H9 (cell line): Measurements from ENCODE around the gene PSMB7. TPM values are rescaled to one million over a fixed set of nuclear protein-coding genes. Genes with fewer than 3 reads are reported as not detected.

Experiments
- DNase-seq: peaks from one replicate; pipeline ENCODE4 v3.0.0-alpha.2; 2017
- H2AFZ ChIP-seq: one replicate; pipeline ENCODE4 v1.6.1; 2013; ENCODE audit warnings: mild to moderate bottlenecking, low read length, control low read depth, moderate library complexity
- H2AK5ac ChIP-seq: 2 replicates; pipeline ENCODE4 v1.6.1; 2013; ENCODE audit warnings: low read length, control low read depth, mixed read lengths; ENCODE audit not compliant: insufficient read length
- H2BK120ac ChIP-seq: one replicate; pipeline ENCODE4 v1.6.1; 2013; ENCODE audit warnings: low read depth, mild to moderate bottlenecking, low read length, control low read depth, inconsistent platforms; ENCODE audit not compliant: poor library complexity, severe bottlenecking
- H2BK12ac ChIP-seq: 2 replicates; pipeline ENCODE4 v1.6.1; 2013; ENCODE audit warnings: low read length, control low read depth, mixed read lengths, low read depth; ENCODE audit not compliant: insufficient read length
- H2BK15ac ChIP-seq: 2 replicates; pipeline ENCODE4 v1.6.1; 2013; ENCODE audit warnings: low read depth, low read length, control low read depth
- H2BK20ac ChIP-seq: one replicate; pipeline ENCODE4 v1.6.1; 2013; ENCODE audit warnings: low read depth, mild to moderate bottlenecking, low read length, control low read depth, inconsistent platforms; ENCODE audit not compliant: poor library complexity, severe bottlenecking
- H2BK5ac ChIP-seq: 2 replicates; pipeline ENCODE4 v1.6.1; 2013; ENCODE audit warnings: low read length, control low read depth, mixed read lengths; ENCODE audit not compliant: insufficient read length
- H3K14ac ChIP-seq: 2 replicates; pipeline ENCODE4 v1.6.1; 2013; ENCODE audit warnings: low read length, control low read depth; ENCODE audit not compliant: insufficient read depth
- H3K18ac ChIP-seq: 2 replicates; pipeline ENCODE4 v1.6.1; 2013; ENCODE audit warnings: low read depth, mild to moderate bottlenecking, mixed read lengths, low read length, control low read depth; ENCODE audit not compliant: insufficient read length
- H3K23ac ChIP-seq: 2 replicates; pipeline ENCODE4 v1.6.1; 2013; ENCODE audit warnings: low read length, control low read depth, mixed read lengths, low read depth; ENCODE audit not compliant: insufficient read length
- H3K23me2 ChIP-seq: 2 replicates; pipeline ENCODE4 v1.6.1; 2013; ENCODE audit warnings: low read depth, mild to moderate bottlenecking, mixed read lengths, low read length, control low read depth; ENCODE audit not compliant: insufficient read length, poor library complexity, severe bottlenecking
- H3K27ac ChIP-seq: 2 replicates; pipeline ENCODE4 v1.5.1; 2013; ENCODE audit warnings: low read length, control low read depth, mixed read lengths, low read depth; ENCODE audit not compliant: insufficient read length
- H3K27me3 ChIP-seq: 2 replicates; pipeline ENCODE4 v1.6.1; 2013; ENCODE audit warnings: low read length, control low read depth, inconsistent platforms; ENCODE audit not compliant: insufficient read depth
- H3K4ac ChIP-seq: 2 replicates; pipeline ENCODE4 v1.6.1; 2013; ENCODE audit warnings: low read depth, mild to moderate bottlenecking, control low read depth, inconsistent platforms, low read length, moderate library complexity
- H3K4me1 ChIP-seq: 2 replicates; pipeline ENCODE4 v1.6.1; 2013; ENCODE audit warnings: low read length, control low read depth, inconsistent platforms; ENCODE audit not compliant: insufficient read depth
- H3K4me2 ChIP-seq: 2 replicates; pipeline ENCODE4 v1.6.1; 2013; ENCODE audit warnings: low read length, control low read depth, mixed read lengths; ENCODE audit not compliant: insufficient read length, insufficient read depth
- H3K56ac ChIP-seq: 2 replicates; pipeline ENCODE4 v1.6.1; 2013; ENCODE audit warnings: low read depth, mild to moderate bottlenecking, mixed read lengths, low read length, control low read depth; ENCODE audit not compliant: insufficient read length
- H3K79me1 ChIP-seq: 2 replicates; pipeline ENCODE4 v1.6.1; 2013; ENCODE audit warnings: low read depth, mild to moderate bottlenecking, moderate library complexity, low read length, control low read depth, inconsistent platforms; ENCODE audit not compliant: insufficient read depth, poor library complexity, severe bottlenecking
- H3K79me2 ChIP-seq: 2 replicates; pipeline ENCODE4 v1.6.1; 2013; ENCODE audit warnings: low read length, control low read depth, inconsistent platforms; ENCODE audit not compliant: insufficient read depth
- H3K9ac ChIP-seq: 2 replicates; pipeline ENCODE4 v1.6.1; 2013; ENCODE audit warnings: low read length, control low read depth, mixed read lengths; ENCODE audit not compliant: insufficient read length; ENCODE audit errors: extremely low read depth
- H3K9me3 ChIP-seq: one replicate; pipeline ENCODE4 v1.6.1; 2013; ENCODE audit warnings: low read depth, low read length, inconsistent platforms; ENCODE audit not compliant: control insufficient read depth
- H3T11ph ChIP-seq: one replicate; pipeline ENCODE4 v1.6.1; 2013; ENCODE audit warnings: mild to moderate bottlenecking, low read length, control low read depth, inconsistent platforms
- H4K20me1 ChIP-seq: one replicate; pipeline ENCODE4 v1.6.1; 2013; ENCODE audit not compliant: control insufficient read depth, insufficient read length, insufficient read depth
- H4K5ac ChIP-seq: 2 replicates; pipeline ENCODE4 v1.6.1; 2013; ENCODE audit warnings: low read depth, mild to moderate bottlenecking, mixed read lengths, low read length, control low read depth; ENCODE audit not compliant: insufficient read length
- H4K8ac ChIP-seq: replicated peaks from 2 replicates; pipeline ENCODE4 v1.6.1; 2013; ENCODE audit warnings: low read length, control low read depth, mixed read lengths, low read depth; ENCODE audit not compliant: insufficient read length
- H4K91ac ChIP-seq: 2 replicates; pipeline ENCODE4 v1.6.1; 2013; ENCODE audit warnings: low read depth, mild to moderate bottlenecking, moderate library complexity, mixed read lengths, low read length, control low read depth; ENCODE audit not compliant: insufficient read length
- H3K27ac Mint-ChIP-seq, 3 experiments: 2 replicates in 2 of 3; 3 replicates in 1 of 3; pipeline ENCODE4 v1.8.0; 2020 to 2021; ENCODE audit warnings: mixed read lengths in 3 of 3, mild to moderate bottlenecking in 1 of 3, moderate library complexity in 1 of 3
- H3K27me3 Mint-ChIP-seq: 2 replicates; pipeline ENCODE4 v1.8.0; 2021; ENCODE audit warnings: low read depth, mild to moderate bottlenecking, moderate library complexity, mixed read lengths
- H3K36me3 Mint-ChIP-seq, 3 experiments: 2 replicates in 2 of 3; 3 replicates in 1 of 3; pipeline ENCODE4 v1.8.0; 2020 to 2021; ENCODE audit warnings: low read depth in 3 of 3, mixed read lengths in 3 of 3; ENCODE audit not compliant: insufficient read depth in 1 of 3
- H3K4me1 Mint-ChIP-seq, 2 experiments: 2 replicates each; pipeline ENCODE4 v1.8.0; 2020; ENCODE audit warnings: mixed read lengths in 2 of 2
- H3K4me3 Mint-ChIP-seq, 2 experiments: 2 replicates in 1 of 2; 3 replicates in 1 of 2; pipeline ENCODE4 v1.8.0; 2020 to 2021; ENCODE audit warnings: mild to moderate bottlenecking in 2 of 2, mixed read lengths in 2 of 2, moderate library complexity in 1 of 2
- H3K9me3 Mint-ChIP-seq, 2 experiments: 2 replicates in 1 of 2; 3 replicates in 1 of 2; pipeline ENCODE4 v1.8.0; 2020; ENCODE audit warnings: mild to moderate bottlenecking in 2 of 2, mixed read lengths in 2 of 2, moderate library complexity in 1 of 2
- CTCF ChIP-seq: fragments of 200-600 bp; sonication (generic); conservative IDR thresholded peaks from 3 replicates; pipeline ENCODE4 v1.8.0; 2021; ENCODE audit warnings: antibody characterized with exemption, mild to moderate bottlenecking
- WGBS: extraction: QIAGEN DNeasy Blood & Tissue Kit; methylation state at CpG from one replicate; pipeline ENCODE4 v1.1.7; 2013; ENCODE audit warnings: missing lambda C conversion rate, low lambda C conversion rate, mixed read lengths; ENCODE audit not compliant: insufficient read length; ENCODE audit errors: extremely low coverage; 5-methylcytosine and 5-hydroxymethylcytosine counted together
- total RNA-seq: library from RNA; stranded (reverse); gene quantifications from 2 replicates; pipeline ENCODE4 v1.2.1, GENCODE V29; 2021

PSMB7 gene
- total RNA-seq, 1 experiment from 2014 or later, result 209 TPM

GRCh38 chr9:124333203-124333579, 82.1 kb downstream of the PSMB7 start:
- H2BK120ac ChIP-seq, result no peak overlapping the region
- H3K4me3 Mint-ChIP-seq, result no peak overlapping the region
- no peaks in the 10 kb centered on the region for H4K20me1 ChIP-seq

More at GRCh38 chr9:124333203-124333579, 82.1 kb downstream of the PSMB7 start:
- H3K56ac ChIP-seq, result no peak overlapping the region
- H3K4me2 ChIP-seq, result no peak overlapping the region
- no peak overlapping the region for H4K8ac ChIP-seq
- no peaks in the 10 kb centered on the region for H3K4me1 ChIP-seq
- H3K23me2 ChIP-seq, result no peaks in the 10 kb centered on the region
- no peak overlapping the region for H3T11ph ChIP-seq
- H3K27ac ChIP-seq, result no peak overlapping the region
- H4K5ac ChIP-seq, result no peak overlapping the region
- no peak overlapping the region for H4K91ac ChIP-seq
- H3K9ac ChIP-seq, result no peak overlapping the region
- no peaks in the 10 kb centered on the region for H3K79me1 ChIP-seq
- H3K27me3 Mint-ChIP-seq, result no peaks in the 10 kb centered on the region; the same call in 1 of the 2 replicates
- H2BK15ac ChIP-seq, result no peak overlapping the region
- H3K36me3 Mint-ChIP-seq, result peaks cover 7 to 13% (median 9%) of the 10 kb centered on the region in 3 experiments; a peak in 6 of 7 replicates
- H3K23ac ChIP-seq, result no peak overlapping the region
- no peak overlapping the region for H3K4ac ChIP-seq
- no peak overlapping the region for H3K14ac ChIP-seq
- no peaks in the 10 kb centered on the region for H3K9me3 ChIP-seq
- H3K27me3 ChIP-seq, result no peaks in the 10 kb centered on the region
- no peak overlapping the region for H2BK5ac ChIP-seq
- peaks cover 8 to 12% of the 10 kb centered on the region in 2 experiments; a peak in 3 of 4 replicates for H3K4me1 Mint-ChIP-seq
- H2BK12ac ChIP-seq, result no peak overlapping the region
- H2AFZ ChIP-seq, result no peak overlapping the region
- no peak for DNase-seq
- peaks cover 4 to 6% of the 10 kb centered on the region in 2 experiments; a peak in 3 of 5 replicates for H3K9me3 Mint-ChIP-seq
- no peaks in the 10 kb centered on the region for H3K79me2 ChIP-seq
- no peak for TF ChIP-seq CTCF
- H3K18ac ChIP-seq, result no peak overlapping the region
- no peak overlapping the region for H2AK5ac ChIP-seq
- H3K27ac Mint-ChIP-seq, result peak overlapping the region in 1 of 3 experiments; percentile 8; a peak in 1 of 7 replicates
- no peak overlapping the region for H2BK20ac ChIP-seq
- WGBS, result no CpG with 5 or more reads among the region's 7 CpGs
